ENCODE measurements around the gene GNB5. TPM values are rescaled to one million over a fixed set of nuclear protein-coding genes. Genes with fewer than 3 reads are reported as not detected.

GNB5 gene
- total RNA-seq, 2 donors from 2014 or later = 19.1 to 20.7 TPM

DNA sequence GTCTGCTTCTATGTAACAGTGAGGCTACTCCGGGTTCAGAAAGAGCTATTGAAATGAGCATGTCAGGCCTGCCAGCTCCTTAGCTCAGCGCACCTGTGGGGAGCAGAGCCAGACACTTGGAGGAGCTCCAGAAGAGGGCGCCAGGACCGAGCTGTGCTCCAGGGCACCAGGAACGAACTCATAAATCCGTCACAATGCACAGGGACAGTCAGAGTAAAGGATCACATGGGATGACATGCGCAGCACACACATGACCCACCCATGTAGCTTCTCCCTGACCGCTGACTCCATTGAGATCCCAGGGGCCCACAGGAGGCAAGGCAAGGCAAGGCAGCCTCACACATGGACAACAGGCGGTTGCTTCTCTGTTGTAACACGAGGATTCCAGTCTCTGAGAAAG lies 26.0 kb upstream of the GNB5 start:
- WGBS, 2 experiments (ENCODE audit: insufficient coverage in 1 of 2, insufficient read length in 1 of 2) = 81 to 84% methylated on average over 7 to 10 of the region's 10 CpGs
- H3K36me3 Mint-ChIP-seq (ENCODE audit: low read depth) = peaks cover 50% of the 10 kb centered on the region
- Histone ChIP-seq H3K4me3 (ENCODE audit: low read length) (no peak overlapping the region), H3K36me3 (ENCODE audit: control insufficient read depth, insufficient read depth, low read length) (no peaks in the 10 kb centered on the region), H3K27me3 (ENCODE audit: control insufficient read depth, insufficient read depth, low read length, poor library complexity, severe bottlenecking) (no peaks in the 10 kb centered on the region), H3K9ac (ENCODE audit: extremely low read depth, low read length, poor library complexity, severe bottlenecking) (no peak overlapping the region), H3K27ac (ENCODE audit: low read depth, low read length) (no peak overlapping the region), H3K9me3 (ENCODE audit: control insufficient read depth, low read length) (no peaks in the 10 kb centered on the region), H3K4me1 (ENCODE audit: control insufficient read depth, insufficient read depth, low read length) (no peaks in the 10 kb centered on the region)
- TF ChIP-seq, protein P1, sequence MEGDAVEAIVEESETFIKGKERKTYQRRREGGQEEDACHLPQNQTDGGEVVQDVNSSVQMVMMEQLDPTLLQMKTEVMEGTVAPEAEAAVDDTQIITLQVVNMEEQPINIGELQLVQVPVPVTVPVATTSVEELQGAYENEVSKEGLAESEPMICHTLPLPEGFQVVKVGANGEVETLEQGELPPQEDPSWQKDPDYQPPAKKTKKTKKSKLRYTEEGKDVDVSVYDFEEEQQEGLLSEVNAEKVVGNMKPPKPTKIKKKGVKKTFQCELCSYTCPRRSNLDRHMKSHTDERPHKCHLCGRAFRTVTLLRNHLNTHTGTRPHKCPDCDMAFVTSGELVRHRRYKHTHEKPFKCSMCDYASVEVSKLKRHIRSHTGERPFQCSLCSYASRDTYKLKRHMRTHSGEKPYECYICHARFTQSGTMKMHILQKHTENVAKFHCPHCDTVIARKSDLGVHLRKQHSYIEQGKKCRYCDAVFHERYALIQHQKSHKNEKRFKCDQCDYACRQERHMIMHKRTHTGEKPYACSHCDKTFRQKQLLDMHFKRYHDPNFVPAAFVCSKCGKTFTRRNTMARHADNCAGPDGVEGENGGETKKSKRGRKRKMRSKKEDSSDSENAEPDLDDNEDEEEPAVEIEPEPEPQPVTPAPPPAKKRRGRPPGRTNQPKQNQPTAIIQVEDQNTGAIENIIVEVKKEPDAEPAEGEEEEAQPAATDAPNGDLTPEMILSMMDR (conservative IDR thresholded peaks at IDR 0.05) = peak; percentile 73
- no peaks in the 10 kb centered on the region for H3K9me3 Mint-ChIP-seq
- no peaks in the 10 kb centered on the region for H3K4me1 Mint-ChIP-seq
- no peaks in the 10 kb centered on the region for H3K27me3 Mint-ChIP-seq (ENCODE audit: insufficient read depth)
- DNase-seq = peak; percentile 85
- no peak overlapping the region for H3K27ac Mint-ChIP-seq
- no peak overlapping the region for H3K4me3 Mint-ChIP-seq

DNA sequence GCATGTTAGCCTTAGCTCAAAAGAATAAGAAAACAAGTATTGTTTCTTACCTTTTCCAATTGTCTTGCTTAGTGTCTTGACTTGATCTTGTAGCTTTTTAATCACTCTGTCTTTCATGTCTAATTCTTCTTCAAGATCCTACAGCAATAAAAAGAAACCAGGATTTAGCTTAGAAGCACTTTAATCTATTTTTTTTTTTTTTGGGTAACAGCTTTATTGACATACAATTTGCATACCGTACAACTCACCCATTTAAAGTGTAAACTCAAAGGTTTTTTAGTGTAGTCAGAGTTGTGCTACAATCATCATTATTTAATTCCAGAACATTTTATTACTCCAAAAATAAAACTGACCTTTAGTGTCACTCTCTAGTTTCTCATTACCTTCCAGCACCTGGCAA lies 23.4 kb upstream of the GNB5 start:
- Histone ChIP-seq H3K9ac (ENCODE audit: extremely low read depth, low read length, poor library complexity, severe bottlenecking) (no peak overlapping the region), H3K27ac (ENCODE audit: low read depth, low read length) (no peak overlapping the region), H3K4me1 (ENCODE audit: control insufficient read depth, insufficient read depth, low read length) (no peaks in the 10 kb centered on the region), H3K4me3 (ENCODE audit: low read length) (no peak overlapping the region), H3K9me3 (ENCODE audit: control insufficient read depth, low read length) (no peaks in the 10 kb centered on the region), H3K27me3 (ENCODE audit: control insufficient read depth, insufficient read depth, low read length, poor library complexity, severe bottlenecking) (no peaks in the 10 kb centered on the region), H3K36me3 (ENCODE audit: control insufficient read depth, insufficient read depth, low read length) (no peaks in the 10 kb centered on the region)
- TF ChIP-seq, protein P1 (conservative IDR thresholded peaks at IDR 0.05) = no peak
- H3K4me3 Mint-ChIP-seq = no peak overlapping the region
- H3K4me1 Mint-ChIP-seq = no peaks in the 10 kb centered on the region
- DNase-seq = no peak
- WGBS, 2 experiments (ENCODE audit: insufficient coverage in 1 of 2, insufficient read length in 1 of 2) = 100% methylated on average over 1 of the region's 1 CpG; no CpG with 5 or more reads in 1 of the 2 experiments
- no peaks in the 10 kb centered on the region for H3K27me3 Mint-ChIP-seq (ENCODE audit: insufficient read depth)
- H3K27ac Mint-ChIP-seq = no peak overlapping the region
- H3K9me3 Mint-ChIP-seq = no peaks in the 10 kb centered on the region
- peaks cover 51% of the 10 kb centered on the region for H3K36me3 Mint-ChIP-seq (ENCODE audit: low read depth)

DNA sequence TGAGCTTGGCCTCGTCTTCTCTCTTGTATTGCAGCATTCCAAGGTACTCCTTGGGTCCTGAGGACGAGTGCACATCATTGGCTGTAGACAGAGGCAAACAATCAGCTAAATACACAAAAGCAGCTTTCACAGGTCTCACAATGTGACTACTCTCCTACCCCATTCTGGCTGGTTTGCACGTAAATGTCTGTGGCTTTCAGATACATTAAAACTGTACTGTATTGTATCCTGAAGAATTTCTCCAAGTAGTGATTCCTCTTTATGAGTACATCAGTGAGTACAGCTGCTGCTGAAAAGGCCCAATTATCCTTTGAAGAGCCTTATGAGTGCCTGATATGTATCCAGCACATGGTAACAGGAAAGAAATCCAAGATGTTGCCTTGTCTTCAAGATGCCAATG lies 22.0 kb upstream of the GNB5 start:
- Histone ChIP-seq H3K36me3 (ENCODE audit: control insufficient read depth, insufficient read depth, low read length) (no peaks in the 10 kb centered on the region), H3K4me1 (ENCODE audit: control insufficient read depth, insufficient read depth, low read length) (no peaks in the 10 kb centered on the region), H3K27me3 (ENCODE audit: control insufficient read depth, insufficient read depth, low read length, poor library complexity, severe bottlenecking) (no peaks in the 10 kb centered on the region), H3K9me3 (ENCODE audit: control insufficient read depth, low read length) (no peaks in the 10 kb centered on the region), H3K27ac (ENCODE audit: low read depth, low read length) (no peak overlapping the region), H3K4me3 (ENCODE audit: low read length) (no peak overlapping the region), H3K9ac (ENCODE audit: extremely low read depth, low read length, poor library complexity, severe bottlenecking) (no peak overlapping the region)
- H3K4me1 Mint-ChIP-seq = peaks cover under 1% of the 10 kb centered on the region
- no peak for DNase-seq
- no peak overlapping the region for H3K27ac Mint-ChIP-seq
- TF ChIP-seq, protein P1 (conservative IDR thresholded peaks at IDR 0.05) = no peak
- peaks cover 45% of the 10 kb centered on the region for H3K36me3 Mint-ChIP-seq (ENCODE audit: low read depth)
- H3K4me3 Mint-ChIP-seq = no peak overlapping the region
- no peaks in the 10 kb centered on the region for H3K27me3 Mint-ChIP-seq (ENCODE audit: insufficient read depth)
- H3K9me3 Mint-ChIP-seq = no peaks in the 10 kb centered on the region
- WGBS, 2 experiments (ENCODE audit: insufficient coverage in 1 of 2, insufficient read length in 1 of 2) = 85 to 86% methylated on average over 2 to 3 of the region's 3 CpGs
